OCI-LY1 (cell line): ENCODE measurements around the gene DNAJC28.

Experiments used
- CTCF ChIP-seq: fragments of 200-600 bp; sonication (generic), shearing (Covaris generic); IDR thresholded peaks from 2 replicates; pipeline ENCODE4 v1.5.1; 2017; ENCODE audit warnings: mild to moderate bottlenecking, antibody characterized with exemption, low read length, moderate library complexity, mixed read lengths
- EZH2 ChIP-seq: fragments of 200-600 bp; sonication (generic), shearing (Covaris generic); IDR thresholded peaks from 2 replicates; pipeline ENCODE4 v1.8.0; 2017; ENCODE audit warnings: borderline replicate concordance, mixed run types, mild to moderate bottlenecking, antibody characterized with exemption, low read length, moderate library complexity, mixed read lengths

- TF ChIP-seq CTCF: no peak
- TF ChIP-seq EZH2: no peak
Observed at GRCh38 chr21:33444499-33444898, 47.0 kb downstream of the DNAJC28 start.
